Measurements from ENCODE around the gene FATE1.
"Not testable (repeated sequence)": the region's sequence is repeated elsewhere in the genome, so short reads cannot be mapped to it uniquely, and the experiment has no call there.

The FATE1 gene, protein sequence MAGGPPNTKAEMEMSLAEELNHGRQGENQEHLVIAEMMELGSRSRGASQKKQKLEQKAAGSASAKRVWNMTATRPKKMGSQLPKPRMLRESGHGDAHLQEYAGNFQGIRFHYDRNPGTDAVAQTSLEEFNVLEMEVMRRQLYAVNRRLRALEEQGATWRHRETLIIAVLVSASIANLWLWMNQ

DNA sequence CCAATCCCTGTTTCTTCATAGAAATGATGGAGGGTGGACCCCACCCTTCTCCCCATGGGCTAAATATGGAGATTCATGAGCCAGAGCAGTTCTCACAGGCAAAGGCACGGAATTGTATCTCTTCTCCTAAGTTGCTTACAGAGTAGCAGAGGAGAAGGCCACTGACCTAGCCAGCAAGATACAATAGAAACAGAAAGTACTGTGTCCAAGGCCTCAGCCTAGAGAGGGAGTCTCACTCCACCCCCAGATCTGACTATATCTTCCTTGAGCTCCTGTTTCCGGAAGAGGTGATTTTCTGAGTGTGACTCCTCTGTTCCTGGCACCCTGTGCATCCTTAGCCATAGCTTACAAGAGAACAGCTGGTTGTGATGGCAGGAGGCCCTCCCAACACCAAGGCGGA is at the start of gene FATE1:
FATE1 (plus strand) TSS at position 284 of the 400 bp plus-strand sequence; CDS start at position 369, 85 bp downstream.
- no peak for DNase-seq (ENCODE audit: low read depth in 3 of 3)

DNA sequence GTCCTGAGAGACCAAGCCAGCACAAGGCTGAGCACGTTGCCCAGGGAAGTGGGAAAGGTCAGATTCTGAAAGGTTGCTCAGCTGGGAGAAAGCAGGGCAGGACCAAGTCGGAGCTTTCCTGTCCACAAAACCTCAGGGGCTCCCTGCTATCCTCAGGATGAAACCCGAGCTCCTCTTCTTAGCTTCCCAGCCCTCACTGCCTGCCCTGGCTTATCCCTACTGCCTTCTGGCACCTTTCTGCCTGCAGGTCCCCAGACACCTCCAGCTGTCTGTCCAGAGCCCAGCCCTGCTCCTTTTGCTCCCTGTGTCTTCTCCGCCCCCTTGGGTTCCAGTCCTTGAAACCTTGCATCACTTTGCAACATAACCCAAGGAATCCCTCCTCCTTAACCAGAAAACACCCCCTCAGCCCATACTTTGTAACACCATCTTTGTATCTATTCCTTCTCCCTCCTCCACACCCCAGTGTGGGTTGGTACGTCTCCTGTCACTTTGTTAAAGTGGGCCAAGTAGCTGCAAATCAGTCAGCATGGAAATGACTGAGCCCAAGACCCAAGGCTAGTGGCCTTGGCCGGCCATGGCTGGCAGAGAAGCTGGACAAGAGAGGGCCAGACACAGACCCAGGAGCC is 40.6 kb upstream of the FATE1 start:
- DNase-seq (ENCODE audit: low read depth in 3 of 3), result no peak

GRCh38 chrX:151676196-151676595 is 39.6 kb upstream of the FATE1 start:
- no peak for DNase-seq (ENCODE audit: low read depth in 3 of 3)

DNA sequence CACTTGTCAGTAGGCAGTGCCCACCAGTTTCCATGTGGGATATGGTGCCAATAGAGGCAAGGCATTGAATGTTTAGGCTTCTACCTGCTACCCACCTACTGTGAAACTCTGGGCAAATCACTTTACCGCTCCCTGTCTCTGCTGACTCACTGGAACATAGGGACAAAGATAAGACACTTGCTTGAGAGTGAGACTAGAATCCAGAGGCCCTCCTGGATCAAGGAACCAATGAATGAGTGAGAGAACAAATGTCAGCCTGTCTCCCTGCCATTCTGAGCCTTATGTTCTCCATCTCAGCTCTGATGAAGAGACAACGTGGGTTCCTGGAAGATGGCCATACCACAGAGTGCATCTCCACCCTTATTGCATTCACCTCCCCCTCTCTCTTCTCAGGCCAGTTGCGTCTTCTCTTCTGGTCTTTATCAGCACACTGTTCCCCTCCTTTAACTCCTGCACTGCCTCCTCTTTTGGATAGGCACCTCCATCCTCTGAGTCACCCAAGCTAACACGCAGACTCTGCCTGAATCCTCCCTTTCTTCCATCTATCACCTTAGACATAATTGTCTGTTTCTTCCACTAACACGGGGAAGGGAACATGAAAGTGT is 35.9 kb upstream of the FATE1 start:
- DNase-seq (ENCODE audit: low read depth in 3 of 3), result no peak

DNA sequence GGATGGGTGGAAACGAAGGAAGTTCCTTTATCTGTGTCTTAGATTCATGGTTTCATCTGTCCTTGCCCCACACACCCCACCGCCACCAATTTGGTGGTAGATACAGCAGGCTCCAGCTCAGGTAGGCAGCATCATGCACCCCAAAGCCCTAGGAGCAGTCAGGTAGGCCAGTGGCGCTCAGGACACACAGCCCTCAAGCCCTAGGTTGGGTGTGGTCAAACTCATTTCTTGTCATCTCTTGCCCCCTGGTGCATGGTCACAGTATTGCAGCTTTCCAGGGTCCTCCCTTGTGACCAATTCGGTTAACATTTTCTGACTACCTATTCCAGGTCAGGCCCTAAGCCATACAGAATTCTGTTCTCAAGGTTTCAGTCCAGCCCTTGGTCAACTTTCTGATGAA is 35.0 kb upstream of the FATE1 start:
- peak; percentile 8 to 20 (median 18) for DNase-seq (ENCODE audit: low read depth in 3 of 3)

GRCh38 chrX:151687635-151688034 is 28.2 kb upstream of the FATE1 start:
- no peak for DNase-seq (ENCODE audit: low read depth in 3 of 3)

GRCh38 chrX:151688695-151689094 is 27.1 kb upstream of the FATE1 start:
- no peak for DNase-seq (ENCODE audit: low read depth in 3 of 3)

DNA sequence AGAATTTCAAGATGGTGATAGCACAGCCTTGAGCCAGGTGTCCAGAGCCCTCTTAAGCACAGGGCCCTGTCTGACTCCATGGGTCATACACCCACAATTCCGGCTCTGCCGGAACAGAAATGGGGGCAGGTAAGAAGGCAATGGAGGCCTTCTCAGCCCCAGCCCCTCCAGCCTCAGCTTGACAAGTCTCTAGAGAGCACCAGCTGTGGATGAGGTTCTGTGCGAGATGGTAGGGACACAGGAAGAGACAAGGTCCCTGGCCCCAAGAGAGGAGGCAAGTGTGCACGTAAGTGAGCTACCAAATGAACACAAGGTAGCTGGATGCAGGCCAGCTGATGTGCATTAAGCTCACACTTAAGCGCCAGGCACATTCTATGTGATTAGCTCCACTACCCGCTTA is 23.0 kb upstream of the FATE1 start:
- DNase-seq (ENCODE audit: low read depth in 3 of 3), result no peak

GRCh38 chrX:151694121-151694520 is 21.7 kb upstream of the FATE1 start:
- no peak for DNase-seq (ENCODE audit: low read depth in 3 of 3)

- no peak for DNase-seq (ENCODE audit: low read depth in 3 of 3)
Measured at GRCh38 chrX:151694661-151695582, 20.9 kb upstream of the FATE1 start, which contains the start of gene PRRG3. PRRG3 (plus strand) TSS chrX:151695458; CDS start chrX:151698815, 3,357 bp downstream.

DNA sequence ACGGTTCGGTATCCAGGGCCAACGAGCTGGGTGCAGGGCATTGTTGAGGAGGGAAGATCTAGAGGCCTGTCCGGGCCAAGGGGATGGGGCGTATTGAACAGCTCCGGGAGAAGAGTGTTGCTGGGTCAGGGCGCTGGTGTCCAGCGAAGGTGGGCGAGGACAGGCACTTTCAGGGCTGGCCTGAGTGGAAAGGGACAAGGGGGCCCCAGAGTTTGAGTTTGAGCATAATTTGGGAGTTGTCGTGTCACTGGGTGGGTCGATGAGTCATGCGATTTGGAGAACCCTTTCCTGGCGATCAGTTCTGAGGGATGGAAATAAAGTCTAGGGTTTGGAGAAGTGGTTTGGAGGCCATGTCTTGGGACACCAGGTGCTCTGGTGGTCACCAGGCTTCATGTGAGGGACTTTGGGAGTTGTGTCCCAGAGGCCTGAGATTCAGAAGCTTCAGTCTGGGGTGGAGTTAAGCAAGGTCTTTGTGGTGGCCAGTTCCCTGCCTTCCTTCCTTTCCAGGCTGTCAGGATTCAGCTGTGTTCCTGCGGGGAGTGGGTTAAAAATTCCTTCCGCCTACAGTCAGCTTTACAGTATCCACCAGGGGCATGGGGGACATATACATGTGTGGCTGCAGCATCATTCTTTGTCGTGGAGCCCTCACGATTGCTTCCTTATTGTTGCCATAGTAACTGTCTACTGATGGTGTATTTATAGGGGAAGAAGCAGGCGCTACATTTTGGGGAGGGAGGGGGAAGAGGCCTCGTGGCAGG is 20.1 kb upstream of the FATE1 start:
- no peak for DNase-seq (ENCODE audit: low read depth in 3 of 3)

GRCh38 chrX:151697082-151697481 is 18.8 kb upstream of the FATE1 start:
- DNase-seq (ENCODE audit: low read depth in 3 of 3), result not testable (repeated sequence)

- no peak for DNase-seq (ENCODE audit: low read depth in 3 of 3)
Measured at GRCh38 chrX:151697522-151697921, 18.3 kb upstream of the FATE1 start.

DNA sequence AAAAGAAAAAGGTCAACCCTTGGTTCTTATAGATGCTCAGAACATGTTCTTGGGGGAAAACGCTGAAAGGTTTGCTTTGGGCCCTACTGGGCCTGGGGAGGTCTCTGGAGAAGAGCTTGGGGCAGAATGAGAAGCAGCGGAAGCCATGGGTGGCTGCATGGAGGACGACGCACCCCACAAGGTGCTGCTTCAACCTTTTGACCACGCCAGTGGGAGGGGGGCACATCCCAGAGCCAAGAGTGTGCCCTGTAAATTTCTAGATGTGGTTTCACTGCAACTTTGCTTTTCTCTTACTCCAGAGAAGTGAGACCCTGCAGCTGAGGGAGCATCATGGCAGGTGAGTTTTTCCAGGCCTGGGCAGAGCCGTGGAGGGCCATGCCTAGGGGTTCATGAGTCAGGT is 17.4 kb upstream of the FATE1 start:
- no peak for DNase-seq (ENCODE audit: low read depth in 3 of 3)

GRCh38 chrX:151699746-151700145 is 16.1 kb upstream of the FATE1 start:
- no peak for DNase-seq (ENCODE audit: low read depth in 3 of 3)

DNA sequence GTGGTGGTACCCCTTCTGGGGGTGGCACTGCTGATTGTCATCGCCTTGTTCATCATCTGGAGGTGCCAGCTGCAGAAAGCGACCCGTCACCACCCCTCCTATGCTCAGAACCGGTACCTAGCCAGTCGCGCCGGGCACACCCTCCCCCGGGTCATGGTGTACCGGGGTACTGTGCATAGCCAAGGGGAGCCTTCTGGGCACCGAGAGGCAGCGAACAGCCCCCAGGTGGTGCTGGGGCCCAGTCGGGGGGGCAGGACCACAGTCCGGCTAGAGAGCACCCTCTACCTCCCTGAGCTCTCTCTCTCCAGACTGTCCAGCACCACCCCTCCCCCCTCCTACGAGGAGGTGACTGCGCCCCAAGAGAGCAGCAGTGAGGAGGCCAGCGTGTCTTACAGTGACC is 15.3 kb upstream of the FATE1 start:
- no peak for DNase-seq (ENCODE audit: low read depth in 3 of 3)

DNA sequence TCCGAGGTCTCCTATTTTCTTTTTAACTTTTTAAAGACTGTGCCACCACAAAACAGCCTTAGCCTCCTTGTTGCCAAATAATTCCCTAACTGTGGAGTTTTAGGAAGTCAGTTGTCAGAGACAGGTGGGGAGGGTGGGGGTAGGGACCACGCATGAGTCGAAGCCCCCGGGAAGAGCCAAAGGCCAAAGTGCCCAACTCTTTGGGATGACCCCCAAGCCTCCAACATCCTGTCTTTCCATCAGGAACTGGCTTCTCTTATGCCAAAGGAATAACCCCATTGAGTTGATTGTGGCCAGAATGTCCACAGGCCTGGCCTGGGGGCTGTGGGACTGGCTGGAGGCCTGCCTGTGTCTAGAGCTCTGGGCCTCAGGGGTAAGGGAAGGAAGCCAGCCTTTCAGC is 14.8 kb upstream of the FATE1 start:
- no peak for DNase-seq (ENCODE audit: low read depth in 3 of 3)

DNA sequence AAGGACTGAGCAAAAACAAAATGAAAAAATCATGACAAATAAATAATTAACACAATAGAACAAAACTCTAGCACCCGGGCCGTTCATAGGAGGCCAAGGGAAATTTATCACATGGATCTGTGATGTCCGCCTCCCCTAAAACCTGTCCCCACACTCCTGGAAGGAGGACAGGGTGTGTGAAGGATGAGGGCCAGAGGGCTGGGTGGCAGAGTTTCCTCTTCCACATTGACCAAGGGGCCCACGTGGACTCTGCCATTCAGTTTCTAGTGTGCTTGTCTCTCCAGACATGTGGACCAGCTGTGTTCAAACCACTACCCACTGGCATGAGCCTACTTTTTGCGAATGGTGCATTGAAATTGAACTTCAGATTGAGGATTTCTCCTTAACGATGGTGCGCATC is 14.3 kb upstream of the FATE1 start:
- no peak for DNase-seq (ENCODE audit: low read depth in 3 of 3)

DNA sequence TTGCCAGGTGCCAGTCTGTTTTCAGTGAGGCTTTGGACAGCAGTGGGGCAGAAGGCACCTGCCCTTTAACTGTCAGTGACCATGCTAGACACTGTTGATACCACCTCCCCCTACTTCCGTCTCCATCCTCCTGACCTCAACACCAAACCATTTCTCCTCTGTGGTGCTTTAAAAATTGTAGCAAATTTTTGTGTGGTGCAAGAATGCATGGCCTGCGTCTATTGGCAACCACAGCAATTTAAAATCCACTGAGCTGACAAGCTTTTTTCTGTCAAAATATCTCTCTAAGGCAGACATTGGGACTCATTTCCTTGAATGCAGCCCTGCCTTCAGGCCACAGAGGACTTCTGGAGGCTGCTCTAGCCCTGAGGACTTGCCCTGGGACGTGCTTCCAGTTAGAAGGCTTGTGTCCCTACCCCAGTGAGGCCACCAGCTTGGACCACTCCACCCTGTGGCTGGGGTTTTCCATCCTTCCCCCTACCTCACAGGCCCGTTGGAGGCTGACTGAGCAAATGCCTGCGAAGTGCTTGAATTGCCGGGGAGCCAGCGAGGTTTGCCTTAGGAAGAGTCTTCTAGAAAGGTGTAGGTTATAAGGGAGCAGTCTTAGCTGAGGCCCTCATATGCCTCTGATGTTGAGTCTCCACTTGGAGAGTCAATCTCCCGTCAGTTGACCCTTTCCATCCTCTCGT is 13.7 kb upstream of the FATE1 start:
- DNase-seq (ENCODE audit: low read depth in 3 of 3), result no peak

GRCh38 chrX:151702741-151703340 is 13.0 kb upstream of the FATE1 start:
- DNase-seq (ENCODE audit: low read depth in 3 of 3), result no peak

All from stimulated activated CD4-positive, alpha-beta T cell treated with anti-CD3 and anti-CD28 coated beads, TNF-alpha, amount 100 ng/mL, for 4 hours (primary cell).